Fibroblast of skin of left biceps (primary cell): ENCODE results near the gene PCDHGB5.
A peak's percentile ranks its signal among the peaks of the same experiment; 100 is the strongest.
"Not testable (repeated sequence)": the region's sequence is repeated elsewhere in the genome, so short reads cannot be mapped to it uniquely, and the experiment has no call there.

ENCODE experiments used
- DNase-seq, 2 experiments: peaks; one replicate each; pipeline ENCODE4 v3.0.0-alpha.2; 2013; ENCODE audit warnings: low read depth in 2 of 2

PCDHGB5 gene

GRCh38 chr5:141411575-141411974 is 13.8 kb downstream of the PCDHGB5 start:
- no peak for DNase-seq

GRCh38 chr5:141412854-141413539 is 15.2 kb downstream of the PCDHGB5 start, which contains the start of gene PCDHGA10:
PCDHGA10 (plus strand) TSS chr5:141412987; CDS start chr5:141413176, 189 bp downstream.
- DNase-seq = no peak

DNA sequence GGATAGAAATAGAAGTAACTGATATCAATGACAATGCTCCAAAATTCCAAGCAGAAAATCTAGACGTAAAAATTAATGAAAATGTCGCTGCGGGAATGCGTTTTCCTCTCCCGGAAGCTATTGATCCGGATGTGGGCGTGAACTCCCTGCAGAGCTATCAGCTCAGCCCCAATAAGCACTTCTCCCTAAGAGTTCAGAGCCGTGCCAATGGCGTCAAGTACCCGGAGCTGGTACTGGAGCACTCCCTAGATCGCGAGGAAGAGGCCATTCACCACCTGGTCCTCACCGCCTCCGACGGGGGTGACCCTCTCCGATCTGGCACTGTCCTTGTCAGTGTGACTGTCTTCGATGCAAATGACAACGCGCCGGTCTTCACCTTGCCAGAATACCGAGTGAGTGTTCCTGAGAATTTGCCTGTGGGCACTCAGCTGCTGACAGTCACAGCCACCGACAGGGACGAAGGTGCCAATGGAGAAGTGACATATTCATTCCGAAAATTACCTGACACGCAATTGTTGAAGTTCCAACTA is 15.9 kb downstream of the PCDHGB5 start:
- no peak for DNase-seq

DNA sequence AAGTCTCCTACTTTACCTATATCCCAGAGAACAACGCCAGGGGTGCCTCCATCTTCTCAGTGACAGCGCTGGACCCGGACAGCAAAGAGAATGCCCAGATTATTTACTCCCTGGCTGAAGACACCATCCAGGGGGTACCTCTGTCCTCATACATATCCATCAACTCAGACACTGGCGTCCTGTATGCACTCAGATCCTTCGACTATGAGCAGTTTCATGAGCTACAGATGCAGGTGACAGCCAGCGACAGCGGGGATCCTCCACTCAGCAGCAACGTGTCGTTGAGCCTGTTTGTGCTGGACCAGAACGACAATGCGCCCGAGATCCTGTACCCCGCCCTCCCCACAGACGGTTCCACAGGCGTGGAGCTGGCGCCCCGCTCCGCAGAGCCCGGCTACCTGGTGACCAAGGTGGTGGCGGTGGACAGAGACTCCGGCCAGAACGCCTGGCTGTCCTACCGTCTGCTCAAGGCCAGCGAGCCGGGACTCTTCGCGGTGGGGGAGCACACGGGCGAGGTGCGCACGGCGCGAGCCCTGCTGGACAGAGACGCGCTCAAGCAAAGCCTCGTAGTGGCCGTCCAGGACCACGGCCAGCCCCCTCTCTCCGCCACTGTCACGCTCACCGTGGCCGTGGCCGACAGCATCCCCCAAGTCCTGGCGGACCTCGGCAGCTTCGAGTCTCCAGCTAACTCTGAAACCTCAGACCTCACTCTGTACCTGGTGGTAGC is 17.0 kb downstream of the PCDHGB5 start:
- not testable (repeated sequence) for DNase-seq

DNA sequence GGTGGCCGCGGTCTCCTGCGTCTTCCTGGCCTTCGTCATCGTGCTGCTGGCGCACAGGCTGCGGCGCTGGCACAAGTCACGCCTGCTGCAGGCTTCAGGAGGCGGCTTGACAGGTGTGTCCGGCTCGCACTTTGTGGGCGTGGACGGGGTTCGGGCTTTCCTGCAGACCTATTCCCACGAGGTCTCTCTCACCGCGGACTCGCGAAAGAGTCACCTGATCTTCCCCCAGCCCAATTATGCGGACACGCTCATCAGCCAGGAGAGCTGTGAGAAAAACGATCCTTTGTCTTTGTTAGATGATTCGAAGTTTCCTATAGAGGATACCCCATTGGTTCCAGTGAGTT is 17.5 kb downstream of the PCDHGB5 start:
- not testable (repeated sequence) for DNase-seq

- peak; percentile 47 to 50 for DNase-seq
These were observed 19.9 kb downstream of the PCDHGB5 start, which contains the start of gene PCDHGB7 for GRCh38 chr5:141417494-141418172. PCDHGB7 (plus strand) TSS chr5:141417677; CDS start chr5:141417860, 183 bp downstream.

- no peak for DNase-seq
These were observed 21.5 kb downstream of the PCDHGB5 start for GRCh38 chr5:141419074-141419880.

DNA sequence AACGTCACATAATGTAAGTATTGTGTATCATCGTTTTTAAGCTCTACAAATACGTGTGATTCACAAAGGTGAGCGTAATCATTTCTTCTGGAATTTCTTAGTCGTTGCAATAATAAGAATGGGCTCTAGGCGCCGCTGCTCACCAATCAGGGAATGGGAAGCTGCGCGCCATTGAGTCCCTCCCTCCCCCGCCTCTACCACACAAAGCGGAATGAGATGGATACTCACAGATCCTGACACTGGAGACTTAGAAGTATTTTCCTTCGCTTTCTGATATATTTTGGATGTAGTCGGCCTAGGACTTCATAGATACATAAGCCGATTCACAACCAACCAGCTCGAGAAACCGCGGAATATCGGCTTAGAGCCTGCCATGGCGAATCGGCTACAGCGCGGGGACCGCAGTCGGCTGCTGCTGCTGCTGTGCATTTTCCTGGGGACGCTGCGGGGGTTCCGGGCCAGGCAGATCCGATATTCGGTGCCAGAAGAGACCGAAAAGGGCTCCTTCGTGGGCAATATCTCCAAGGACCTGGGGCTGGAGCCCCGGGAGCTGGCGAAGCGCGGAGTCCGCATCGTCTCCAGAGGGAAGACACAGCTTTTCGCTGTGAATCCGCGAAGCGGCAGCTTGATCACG is 23.2 kb downstream of the PCDHGB5 start, which contains the start of gene PCDHGA11:
TSS of gene PCDHGA11 (plus strand) at position 197 of the 634 bp plus-strand sequence. CDS start at position 374, 177 bp downstream.
- no peak for DNase-seq

GRCh38 chr5:141421489-141421855 is 23.7 kb downstream of the PCDHGB5 start:
- no peak for DNase-seq

DNA sequence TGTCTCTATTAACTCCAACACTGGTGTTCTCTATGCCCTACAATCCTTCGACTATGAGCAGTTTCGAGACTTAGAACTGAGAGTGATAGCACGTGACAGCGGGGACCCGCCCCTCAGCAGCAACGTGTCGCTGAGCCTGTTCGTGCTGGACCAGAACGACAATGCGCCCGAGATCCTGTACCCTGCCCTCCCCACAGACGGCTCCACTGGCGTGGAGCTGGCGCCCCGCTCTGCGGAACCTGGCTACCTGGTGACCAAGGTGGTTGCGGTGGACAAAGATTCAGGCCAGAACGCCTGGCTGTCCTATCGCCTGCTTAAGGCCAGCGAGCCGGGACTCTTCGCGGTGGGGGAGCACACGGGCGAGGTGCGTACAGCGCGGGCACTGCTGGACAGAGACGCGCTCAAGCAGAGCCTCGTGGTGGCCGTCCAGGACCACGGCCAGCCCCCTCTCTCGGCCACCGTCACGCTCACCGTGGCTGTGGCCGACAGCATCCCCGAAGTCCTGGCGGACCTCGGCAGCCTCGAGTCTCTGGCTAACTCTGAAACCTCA is 25.1 kb downstream of the PCDHGB5 start:
- DNase-seq = no peak

DNA sequence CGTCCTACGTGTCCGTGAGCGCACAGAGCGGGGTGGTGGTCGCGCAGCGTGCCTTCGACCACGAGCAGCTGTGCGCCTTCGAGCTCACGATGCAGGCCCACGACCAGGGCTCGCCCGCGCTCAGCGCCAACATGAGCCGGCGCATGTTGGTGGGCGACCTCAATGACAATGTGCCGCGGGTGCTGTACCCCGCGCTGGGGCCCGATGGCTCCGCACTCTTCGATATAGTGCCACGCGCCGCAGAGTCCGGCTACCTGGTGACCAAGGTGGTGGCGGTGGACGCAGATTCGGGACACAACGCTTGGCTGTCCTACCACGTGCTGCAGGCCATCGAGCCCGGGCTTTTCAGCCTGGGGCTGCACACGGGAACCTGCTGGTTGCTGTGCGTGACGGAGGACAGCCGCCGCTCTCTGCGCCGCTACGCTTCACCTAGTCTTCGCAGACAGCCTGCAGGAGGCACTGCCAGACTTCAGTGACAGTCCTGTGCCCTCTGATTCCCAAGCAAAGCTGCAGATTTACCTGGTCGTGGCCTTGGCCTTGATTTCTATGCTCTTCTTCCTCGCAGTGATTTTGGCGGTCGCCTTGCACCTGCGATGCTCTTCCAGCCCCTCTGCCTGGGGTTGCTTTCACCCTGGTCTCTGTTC is 30.2 kb downstream of the PCDHGB5 start:
- DNase-seq = no peak

GRCh38 chr5:141430332-141431113 is 32.8 kb downstream of the PCDHGB5 start, which contains the start of gene PCDHGA12:
PCDHGA12 (plus strand) TSS chr5:141430507; CDS start chr5:141430760, 253 bp downstream.
- DNase-seq = peak; percentile 78 to 82

DNA sequence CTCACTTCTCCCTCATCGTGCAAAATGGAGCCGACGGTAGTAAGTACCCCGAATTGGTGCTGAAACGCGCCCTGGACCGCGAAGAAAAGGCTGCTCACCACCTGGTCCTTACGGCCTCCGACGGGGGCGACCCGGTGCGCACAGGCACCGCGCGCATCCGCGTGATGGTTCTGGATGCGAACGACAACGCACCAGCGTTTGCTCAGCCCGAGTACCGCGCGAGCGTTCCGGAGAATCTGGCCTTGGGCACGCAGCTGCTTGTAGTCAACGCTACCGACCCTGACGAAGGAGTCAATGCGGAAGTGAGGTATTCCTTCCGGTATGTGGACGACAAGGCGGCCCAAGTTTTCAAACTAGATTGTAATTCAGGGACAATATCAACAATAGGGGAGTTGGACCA is 33.5 kb downstream of the PCDHGB5 start:
- no peak for DNase-seq

GRCh38 chr5:141432308-141432707 is 34.6 kb downstream of the PCDHGB5 start:
- DNase-seq = not testable (repeated sequence)

DNA sequence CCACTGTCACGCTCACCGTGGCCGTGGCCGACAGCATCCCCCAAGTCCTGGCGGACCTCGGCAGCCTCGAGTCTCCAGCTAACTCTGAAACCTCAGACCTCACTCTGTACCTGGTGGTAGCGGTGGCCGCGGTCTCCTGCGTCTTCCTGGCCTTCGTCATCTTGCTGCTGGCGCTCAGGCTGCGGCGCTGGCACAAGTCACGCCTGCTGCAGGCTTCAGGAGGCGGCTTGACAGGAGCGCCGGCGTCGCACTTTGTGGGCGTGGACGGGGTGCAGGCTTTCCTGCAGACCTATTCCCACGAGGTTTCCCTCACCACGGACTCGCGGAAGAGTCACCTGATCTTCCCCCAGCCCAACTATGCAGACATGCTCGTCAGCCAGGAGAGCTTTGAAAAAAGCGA is 35.0 kb downstream of the PCDHGB5 start:
- DNase-seq = not testable (repeated sequence)

GRCh38 chr5:141434006-141434405 is 36.3 kb downstream of the PCDHGB5 start:
- DNase-seq = no peak

- no peak for DNase-seq
These were observed 39.5 kb downstream of the PCDHGB5 start for GRCh38 chr5:141437221-141437620.

GRCh38 chr5:141439411-141440141 is 41.8 kb downstream of the PCDHGB5 start:
- DNase-seq = no peak
